OCI-LY1 (cell line): ENCODE measurements around the gene IDI1.
"Not testable (repeated sequence)": the region's sequence is repeated elsewhere in the genome, so short reads cannot be mapped to it uniquely, and the experiment has no call there.

ENCODE experiments used
- H2AFZ ChIP-seq: fragments of 200-600 bp; sonication (generic), shearing (Covaris generic); 2 replicates; pipeline ENCODE4 v1.6.0; 2014; ENCODE audit warnings: antibody characterized with exemption, mild to moderate bottlenecking, low read length
- H3F3A ChIP-seq: fragments of 200-600 bp; sonication (generic), shearing (Covaris generic); 2 replicates; pipeline ENCODE4 v1.6.0; 2014; ENCODE audit warnings: mild to moderate bottlenecking, antibody characterized with exemption, low read length, moderate library complexity; ENCODE audit not compliant: insufficient read depth
- H3K27ac ChIP-seq: fragments of 200-600 bp; sonication (generic); 2 replicates; pipeline ENCODE4 v1.5.1; 2014; ENCODE audit warnings: low read length, mixed run types, mild to moderate bottlenecking, low read depth; ENCODE audit not compliant: poor library complexity, severe bottlenecking
- H3K27me3 ChIP-seq: fragments of 200-600 bp; sonication (generic); 2 replicates; pipeline ENCODE4 v1.6.0; 2014; ENCODE audit warnings: antibody characterized with exemption, mild to moderate bottlenecking, low read length, moderate library complexity; ENCODE audit not compliant: insufficient read depth
- H3K36me3 ChIP-seq: fragments of 200-600 bp; sonication (generic); 2 replicates; pipeline ENCODE4 v1.6.1; 2014; ENCODE audit warnings: mild to moderate bottlenecking, antibody characterized with exemption, low read length, moderate library complexity, mixed read lengths; ENCODE audit not compliant: insufficient read depth
- H3K4me1 ChIP-seq: fragments of 200-600 bp; sonication (generic); 2 replicates; pipeline ENCODE4 v1.5.1; 2014; ENCODE audit warnings: mild to moderate bottlenecking, low read length, moderate library complexity; ENCODE audit not compliant: insufficient read depth, severe bottlenecking
- H3K4me2 ChIP-seq: fragments of 200-600 bp; sonication (generic), shearing (Covaris generic); 2 replicates; pipeline ENCODE4 v1.6.1; 2014; ENCODE audit warnings: low read length
- H3K4me3 ChIP-seq: fragments of 200-600 bp; sonication (generic); 2 replicates; pipeline ENCODE4 v1.5.1; 2014; ENCODE audit warnings: low read length, low read depth, mild to moderate bottlenecking, mixed read lengths; ENCODE audit not compliant: poor library complexity, severe bottlenecking
- H3K79me2 ChIP-seq: fragments of 200-600 bp; shearing (Covaris generic); 2 replicates; pipeline ENCODE4 v1.6.1; 2016; ENCODE audit warnings: mixed run types, low read length, mixed read lengths; ENCODE audit not compliant: insufficient read depth
- H3K9ac ChIP-seq: fragments of 200-600 bp; sonication (generic), shearing (Covaris generic); 2 replicates; pipeline ENCODE4 v1.6.1; 2014; ENCODE audit warnings: mild to moderate bottlenecking, low read length, mixed read lengths
- H3K9me2 ChIP-seq: fragments of 200-600 bp; sonication (generic), shearing (Covaris generic); 2 replicates; pipeline ENCODE4 v1.6.1; 2014; ENCODE audit warnings: low read depth, mild to moderate bottlenecking, low read length, mixed read lengths
- H3K9me3 ChIP-seq: fragments of 200-600 bp; shearing (Covaris generic); 2 replicates; pipeline ENCODE4 v1.6.1; 2014; ENCODE audit warnings: low read length, mixed read lengths
- H4K20me1 ChIP-seq: fragments of 200-600 bp; sonication (generic), shearing (Covaris generic); 2 replicates; pipeline ENCODE4 v1.6.0; 2016; ENCODE audit warnings: mild to moderate bottlenecking, low read length; ENCODE audit not compliant: insufficient read depth
- CTCF ChIP-seq: fragments of 200-600 bp; sonication (generic), shearing (Covaris generic); IDR thresholded peaks from 2 replicates; pipeline ENCODE4 v1.5.1; 2017; ENCODE audit warnings: mild to moderate bottlenecking, antibody characterized with exemption, low read length, moderate library complexity, mixed read lengths
- EZH2 ChIP-seq: fragments of 200-600 bp; sonication (generic), shearing (Covaris generic); IDR thresholded peaks from 2 replicates; pipeline ENCODE4 v1.8.0; 2017; ENCODE audit warnings: borderline replicate concordance, mixed run types, mild to moderate bottlenecking, antibody characterized with exemption, low read length, moderate library complexity, mixed read lengths

The IDI1 gene

GRCh38 chr10:1043532-1043995 is 5.4 kb downstream of the IDI1 start:
- Histone ChIP-seq H4K20me1 (no peaks in the 10 kb centered on the region), H2AFZ (no peak overlapping the region), H3K9me2 (no peaks in the 10 kb centered on the region), H3K79me2 (peaks cover 32% of the 10 kb centered on the region), H3K4me3 (peak overlapping the region; percentile 50), H3K27me3 (no peaks in the 10 kb centered on the region), H3F3A (peaks cover 3% of the 10 kb centered on the region; the same call in 1 of the 2 replicates), H3K27ac (peak overlapping the region; percentile 77), H3K9me3 (no peaks in the 10 kb centered on the region), H3K4me1 (peaks cover 38% of the 10 kb centered on the region), H3K4me2 (peak overlapping the region; percentile 83), H3K36me3 (peaks cover 86% of the 10 kb centered on the region), H3K9ac (peak overlapping the region; percentile 62)
- TF ChIP-seq EZH2, result no peak
- no peak for TF ChIP-seq CTCF

DNA sequence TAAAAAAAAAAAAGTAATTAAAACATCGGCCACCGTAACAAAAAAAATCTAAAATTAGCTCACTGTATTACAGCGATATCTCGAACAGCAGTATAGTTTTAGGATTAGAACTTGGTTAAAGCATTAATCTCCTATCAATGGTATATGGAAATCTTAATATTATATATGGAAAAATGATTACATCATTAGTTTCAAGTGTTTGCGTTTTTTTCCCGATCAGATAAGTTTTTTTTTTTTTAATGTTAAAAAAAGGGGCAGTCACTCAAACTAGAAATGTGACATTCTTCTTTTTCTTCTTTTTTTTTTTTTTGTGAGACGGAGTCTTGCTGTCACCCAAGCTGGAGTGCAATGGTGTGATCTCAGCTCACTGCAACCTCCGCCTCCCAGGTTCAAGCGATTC is 7.4 kb downstream of the IDI1 start:
- H3K4me1 ChIP-seq, result peaks cover 33% of the 10 kb centered on the region
- peaks cover 20% of the 10 kb centered on the region for H3K79me2 ChIP-seq
- H3K9me3 ChIP-seq, result no peaks in the 10 kb centered on the region
- no peak overlapping the region for H3K4me3 ChIP-seq
- no peak overlapping the region for H3K27ac ChIP-seq
- no peaks in the 10 kb centered on the region for H4K20me1 ChIP-seq
- TF ChIP-seq CTCF, result no peak
- TF ChIP-seq EZH2, result no peak
- no peaks in the 10 kb centered on the region for H3K9me2 ChIP-seq
- H3K4me2 ChIP-seq, result no peak overlapping the region
- H3F3A ChIP-seq, result peaks cover 3% of the 10 kb centered on the region; the same call in 1 of the 2 replicates
- H3K36me3 ChIP-seq, result peaks cover 85% of the 10 kb centered on the region
- H2AFZ ChIP-seq, result no peak overlapping the region
- H3K27me3 ChIP-seq, result no peaks in the 10 kb centered on the region
- H3K9ac ChIP-seq, result no peak overlapping the region

DNA sequence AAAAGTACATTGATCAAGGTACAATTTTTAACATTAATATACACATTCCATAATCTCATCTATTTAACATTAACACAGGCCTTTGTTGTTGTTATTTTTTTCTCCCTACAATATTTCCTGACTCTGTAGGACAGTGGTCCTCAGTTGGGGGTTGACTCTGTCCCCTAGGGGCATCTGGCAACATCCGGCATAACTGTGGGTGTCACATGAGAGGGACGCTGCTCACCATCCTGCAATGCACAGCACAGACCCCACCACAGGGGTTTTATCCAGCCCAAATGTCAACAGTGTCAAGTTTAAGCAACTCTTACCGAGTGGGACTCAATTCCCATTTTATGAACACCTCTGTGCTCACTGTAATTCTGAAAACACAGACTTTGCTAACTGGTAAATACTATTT is 8.8 kb downstream of the IDI1 start:
- Histone ChIP-seq H3K36me3 (peaks cover 72% of the 10 kb centered on the region), H3K4me1 (peaks cover 25% of the 10 kb centered on the region), H4K20me1 (no peaks in the 10 kb centered on the region), H3K9me2 (no peaks in the 10 kb centered on the region), H3K27ac (no peak overlapping the region), H3K4me2 (no peak overlapping the region), H3K79me2 (peaks cover 8% of the 10 kb centered on the region; the same call in 1 of the 2 replicates), H3K9me3 (no peaks in the 10 kb centered on the region), H3K9ac (no peak overlapping the region), H2AFZ (no peak overlapping the region), H3K27me3 (no peaks in the 10 kb centered on the region), H3F3A (peaks cover 3% of the 10 kb centered on the region; the same call in 1 of the 2 replicates), H3K4me3 (no peak overlapping the region)
- TF ChIP-seq CTCF (no peak), EZH2 (no peak)

GRCh38 chr10:1038769-1039168 is 10.2 kb downstream of the IDI1 start:
- H3K4me2 ChIP-seq, H4K20me1 ChIP-seq, H3F3A ChIP-seq, H2AFZ ChIP-seq, H3K27ac ChIP-seq, H3K9me2 ChIP-seq, H3K79me2 ChIP-seq, H3K27me3 ChIP-seq, H3K9ac ChIP-seq, H3K9me3 ChIP-seq, H3K4me3 ChIP-seq: not testable (repeated sequence)
- Histone ChIP-seq H3K4me1 (peaks cover 11% of the 10 kb centered on the region), H3K36me3 (peaks cover 60% of the 10 kb centered on the region)
